ENCODE results near the gene SELENOP.

The SELENOP gene

DNA sequence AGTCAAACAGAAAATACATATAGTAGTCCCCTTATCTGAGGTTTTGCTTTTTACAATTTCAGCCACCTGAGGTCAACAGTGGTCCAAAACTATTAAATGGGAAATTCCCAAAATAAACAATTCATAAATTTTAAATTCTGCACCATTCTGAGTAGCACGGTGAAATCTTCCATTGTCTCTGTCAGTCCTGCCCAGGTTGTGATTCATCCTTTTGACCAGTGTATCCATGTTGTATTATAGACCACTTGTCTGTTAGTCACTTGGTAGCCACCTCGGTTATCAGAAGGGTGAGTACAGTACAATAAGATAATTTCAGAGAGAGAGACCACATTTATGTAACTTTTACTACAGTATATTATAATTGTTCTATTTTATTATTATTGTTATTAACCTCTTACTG, 52.2 kb downstream of the SELENOP start:
- H3K4me3 ChIP-seq (replicated peaks; ENCODE audit: low read depth, low read length): no peak overlapping the region
- TF ChIP-seq, protein P1, sequence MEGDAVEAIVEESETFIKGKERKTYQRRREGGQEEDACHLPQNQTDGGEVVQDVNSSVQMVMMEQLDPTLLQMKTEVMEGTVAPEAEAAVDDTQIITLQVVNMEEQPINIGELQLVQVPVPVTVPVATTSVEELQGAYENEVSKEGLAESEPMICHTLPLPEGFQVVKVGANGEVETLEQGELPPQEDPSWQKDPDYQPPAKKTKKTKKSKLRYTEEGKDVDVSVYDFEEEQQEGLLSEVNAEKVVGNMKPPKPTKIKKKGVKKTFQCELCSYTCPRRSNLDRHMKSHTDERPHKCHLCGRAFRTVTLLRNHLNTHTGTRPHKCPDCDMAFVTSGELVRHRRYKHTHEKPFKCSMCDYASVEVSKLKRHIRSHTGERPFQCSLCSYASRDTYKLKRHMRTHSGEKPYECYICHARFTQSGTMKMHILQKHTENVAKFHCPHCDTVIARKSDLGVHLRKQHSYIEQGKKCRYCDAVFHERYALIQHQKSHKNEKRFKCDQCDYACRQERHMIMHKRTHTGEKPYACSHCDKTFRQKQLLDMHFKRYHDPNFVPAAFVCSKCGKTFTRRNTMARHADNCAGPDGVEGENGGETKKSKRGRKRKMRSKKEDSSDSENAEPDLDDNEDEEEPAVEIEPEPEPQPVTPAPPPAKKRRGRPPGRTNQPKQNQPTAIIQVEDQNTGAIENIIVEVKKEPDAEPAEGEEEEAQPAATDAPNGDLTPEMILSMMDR (IDR thresholded peaks at IDR 0.05; ENCODE audit: low read depth, low read length, missing control alignments): no peak
- DNase-seq (ENCODE audit: extremely low read depth, low read depth): no peak

DNA sequence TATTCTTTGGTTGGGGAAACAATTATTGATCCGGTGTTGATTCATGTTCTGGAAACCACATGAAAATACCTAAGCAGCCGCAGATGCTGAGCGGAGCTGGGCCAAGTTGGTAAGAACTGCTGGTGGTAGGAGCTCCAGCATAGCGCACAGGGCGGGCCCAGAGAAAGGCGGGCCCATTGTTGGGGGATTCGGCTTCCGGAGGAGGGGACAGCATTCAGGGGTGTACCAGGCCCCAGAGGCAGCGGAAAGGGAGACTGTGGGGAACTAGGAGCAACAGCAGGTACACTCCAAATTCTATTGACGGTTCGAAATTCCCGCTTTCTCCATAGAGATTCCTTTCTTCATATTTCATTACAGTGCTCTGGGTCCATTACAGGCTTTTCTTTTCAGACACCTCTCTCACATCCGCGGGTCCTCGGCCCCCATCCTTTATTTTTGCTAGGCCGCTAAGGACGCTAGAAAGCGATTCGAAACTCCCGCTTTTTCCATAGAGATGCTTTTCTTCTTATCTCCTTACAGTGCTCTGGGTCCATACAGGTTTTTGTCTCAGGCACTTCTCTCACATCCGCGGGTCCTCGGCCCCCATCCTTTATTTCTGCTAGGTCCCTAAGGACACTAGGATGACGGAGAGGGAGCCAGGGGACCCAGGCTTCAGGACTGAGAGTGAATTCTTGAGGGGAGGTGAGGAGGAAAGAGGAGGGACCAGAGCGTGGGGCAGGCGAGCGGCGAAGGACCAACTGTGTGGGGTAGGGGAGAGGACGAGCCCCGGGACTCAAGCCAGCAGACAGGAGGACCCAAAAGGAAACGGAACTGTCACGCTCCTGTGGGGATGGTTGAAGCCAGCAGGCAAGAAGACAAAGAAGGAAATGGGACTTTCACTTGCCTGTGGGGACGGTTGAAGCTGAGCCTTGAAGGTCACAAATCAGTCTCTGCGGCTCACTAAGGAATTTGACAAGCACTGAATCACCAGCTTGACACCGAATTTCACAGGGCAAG, 54.8 kb downstream of the SELENOP start, which contains the start of gene CCDC152:
TSS of gene CCDC152 (plus strand) at position 213 of the 996 bp plus-strand sequence. CDS start 2,304 bp downstream, outside the sequence.
- H3K4me3 ChIP-seq (replicated peaks; ENCODE audit: low read depth, low read length): peak within 1 kb of the TSS; percentile 56
- DNase-seq (ENCODE audit: extremely low read depth, low read depth): peak; percentile 19
- TF ChIP-seq, protein P1 (IDR thresholded peaks at IDR 0.05; ENCODE audit: low read depth, low read length, missing control alignments): no peak

DNA sequence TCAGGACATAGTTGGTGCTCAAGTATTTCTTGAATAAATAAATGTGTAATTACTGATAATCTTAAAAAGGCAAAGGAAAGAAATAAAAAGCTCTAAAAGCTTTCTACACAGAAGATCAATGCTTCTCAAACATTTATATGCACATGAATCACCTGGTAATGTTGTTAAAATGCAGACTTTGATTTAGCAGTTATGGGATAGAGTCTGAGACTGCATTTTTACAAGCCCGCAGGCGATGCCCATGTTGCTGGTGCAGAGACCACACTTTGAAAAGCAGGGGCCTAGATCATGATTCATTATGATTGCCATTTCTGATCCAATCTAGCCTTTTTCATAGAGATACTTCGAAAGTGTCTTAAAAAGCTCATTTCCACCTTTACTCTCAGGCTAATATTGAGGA, 58.6 kb downstream of the SELENOP start:
- TF ChIP-seq, protein P1 (IDR thresholded peaks at IDR 0.05; ENCODE audit: low read depth, low read length, missing control alignments): no peak
- no peak overlapping the region for H3K4me3 ChIP-seq (replicated peaks; ENCODE audit: low read depth, low read length)
- no peak for DNase-seq (ENCODE audit: extremely low read depth, low read depth)

DNA sequence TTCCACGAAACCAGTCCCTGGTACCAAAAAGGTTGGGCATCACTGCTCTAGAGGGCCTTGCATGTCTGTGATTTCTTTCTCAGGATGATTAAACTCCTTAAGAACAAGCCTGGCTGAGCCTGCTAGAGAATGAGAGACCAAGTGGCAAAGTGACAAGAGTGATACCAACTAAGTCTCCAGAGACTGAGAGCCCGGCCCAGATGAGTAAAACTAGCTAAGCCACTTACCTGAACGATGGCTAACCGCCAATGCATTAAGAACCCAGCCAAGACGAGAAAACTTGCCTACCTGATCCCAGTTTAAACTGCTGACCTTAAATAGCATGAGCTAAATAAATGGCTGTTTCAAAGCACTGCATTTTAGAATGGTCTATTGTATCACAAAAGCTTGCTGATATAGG, 60.6 kb downstream of the SELENOP start:
- H3K4me3 ChIP-seq (replicated peaks; ENCODE audit: low read depth, low read length): no peak overlapping the region
- TF ChIP-seq, protein P1 (IDR thresholded peaks at IDR 0.05; ENCODE audit: low read depth, low read length, missing control alignments): no peak
- DNase-seq (ENCODE audit: extremely low read depth, low read depth): no peak

DNA sequence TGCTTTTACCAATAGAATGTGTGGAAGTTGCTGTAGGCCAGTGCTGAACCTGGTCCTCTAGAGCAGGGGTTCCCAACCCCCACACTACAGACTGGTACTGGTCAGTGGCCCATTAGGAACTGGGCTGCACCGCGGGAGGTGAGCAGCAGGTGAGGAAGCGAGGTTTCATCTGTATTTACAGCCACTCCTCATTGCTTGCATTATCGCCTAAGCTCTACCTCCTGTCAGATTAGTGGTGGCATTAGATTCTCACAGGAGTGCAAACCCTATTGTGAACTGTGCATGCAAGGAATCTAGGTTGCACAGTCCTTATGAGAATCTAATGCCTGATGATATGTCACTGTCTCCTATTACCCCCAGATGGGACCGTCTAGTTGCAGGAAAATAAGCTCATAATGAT, 61.2 kb downstream of the SELENOP start:
- DNase-seq (ENCODE audit: extremely low read depth, low read depth): no peak
- TF ChIP-seq, protein P1 (IDR thresholded peaks at IDR 0.05; ENCODE audit: low read depth, low read length, missing control alignments): no peak
- H3K4me3 ChIP-seq (replicated peaks; ENCODE audit: low read depth, low read length): no peak overlapping the region
